HL-60/S4 treated with phorbol 12-myristate 13-acetate at 8.2 ng/mL for 4 days and 3 days (cell line): ENCODE measurements around the gene MAP6D1.

Source experiments
- in situ Hi-C: fragments of 300-500 bp; cut with MboI; formaldehyde crosslinking; loops from 2 replicates; pipeline ENCODE4 v1.15.0; 2022; ENCODE audit warnings: low sequenced_read_pairs

Gene MAP6D1

DNA sequence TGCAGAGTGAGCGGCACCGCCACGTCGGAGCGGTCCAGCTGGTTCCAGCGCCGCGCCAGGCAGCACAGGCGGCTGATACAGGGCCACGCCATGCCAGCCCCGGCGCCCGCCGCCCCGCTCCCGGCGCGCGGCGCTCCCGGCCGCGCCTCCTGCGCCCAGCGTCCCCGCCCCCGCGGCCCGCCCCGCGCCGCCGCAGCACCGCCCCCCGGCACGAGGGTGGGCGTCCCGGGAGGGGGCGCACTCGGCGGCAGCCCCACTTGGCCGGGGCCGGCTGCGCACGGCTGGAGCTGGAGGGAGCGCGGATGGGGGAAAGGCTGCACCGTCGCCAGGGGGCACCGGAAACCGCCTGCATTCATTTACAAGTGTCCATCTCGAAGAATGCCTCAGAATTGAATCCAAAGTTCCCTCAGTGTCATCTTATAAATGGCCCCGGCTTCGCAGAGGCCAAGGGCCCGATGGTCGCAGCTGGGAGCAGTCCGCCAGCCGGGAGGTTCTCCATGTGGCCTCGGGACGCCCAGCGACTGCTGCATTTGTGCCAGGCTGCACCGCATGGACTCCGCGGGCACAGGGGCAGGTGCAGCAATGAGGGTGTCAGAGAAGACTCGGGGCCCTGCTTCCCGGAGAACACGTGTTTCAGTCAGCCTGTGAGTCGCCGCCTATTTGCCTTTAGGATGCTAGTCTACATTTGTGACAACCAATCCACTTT is at the start of gene MAP6D1:
MAP6D1 (minus strand) TSS at position 122 of the 706 bp plus-strand sequence; CDS start at position 92, 30 bp downstream.
- in situ Hi-C loops = no loop called here

DNA sequence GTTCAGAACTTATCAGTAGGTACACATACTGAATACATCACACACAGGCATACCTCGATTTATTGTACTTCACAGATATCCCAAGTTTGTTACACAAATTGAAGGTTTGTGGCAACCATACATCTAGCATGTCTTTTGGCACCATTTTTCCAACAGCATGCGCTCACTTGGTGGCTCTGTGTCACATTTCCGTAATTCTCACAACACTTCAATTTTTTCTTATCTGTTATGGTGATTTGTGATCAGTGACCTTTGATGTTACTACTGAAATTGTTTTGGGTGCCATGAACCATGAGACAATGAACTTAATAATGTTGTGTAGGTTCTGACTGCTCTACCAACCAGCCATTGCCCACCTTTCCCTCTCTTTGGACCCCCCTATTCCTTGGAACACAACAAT is 48.5 kb upstream of the MAP6D1 start:
- in situ Hi-C loops = no loop called here

DNA sequence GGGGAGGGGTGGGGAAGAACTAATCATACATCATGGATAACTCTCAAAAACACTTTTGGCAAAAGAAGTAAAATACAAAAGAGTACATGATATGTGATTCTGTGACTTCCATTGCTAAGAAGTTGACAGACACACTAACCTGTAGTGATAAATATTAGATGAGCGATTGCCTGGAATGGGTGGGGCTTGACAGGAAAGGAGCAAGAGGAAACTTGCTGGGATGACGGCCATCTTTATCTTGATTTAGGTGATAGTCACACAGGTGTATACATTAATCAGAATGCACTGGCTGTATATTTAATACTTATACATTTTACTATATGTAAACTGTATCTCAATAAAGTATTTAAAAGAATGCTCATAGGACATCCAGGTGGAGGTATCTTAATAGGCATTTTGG is 46.2 kb upstream of the MAP6D1 start:
- in situ Hi-C loops = no loop called here

DNA sequence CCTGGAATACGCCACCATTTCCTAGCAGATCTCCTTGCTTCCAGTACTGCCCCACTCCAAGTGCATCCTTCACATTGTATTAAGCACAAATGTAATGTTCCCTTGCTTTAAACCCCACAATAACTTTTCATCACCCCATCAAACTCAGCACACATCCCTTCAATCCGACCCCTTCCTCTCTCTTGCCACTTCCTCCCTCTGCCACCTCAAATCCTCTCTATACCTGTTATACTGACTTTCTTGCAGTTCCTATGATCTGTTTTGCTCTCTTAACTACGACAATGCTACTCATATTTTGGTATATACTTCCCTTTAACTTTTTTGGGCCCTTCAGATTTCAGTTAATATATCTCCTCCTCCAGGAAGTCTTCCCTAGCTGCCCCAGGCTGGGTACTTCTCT is 45.2 kb upstream of the MAP6D1 start:
- in situ Hi-C loops = no loop called here

DNA sequence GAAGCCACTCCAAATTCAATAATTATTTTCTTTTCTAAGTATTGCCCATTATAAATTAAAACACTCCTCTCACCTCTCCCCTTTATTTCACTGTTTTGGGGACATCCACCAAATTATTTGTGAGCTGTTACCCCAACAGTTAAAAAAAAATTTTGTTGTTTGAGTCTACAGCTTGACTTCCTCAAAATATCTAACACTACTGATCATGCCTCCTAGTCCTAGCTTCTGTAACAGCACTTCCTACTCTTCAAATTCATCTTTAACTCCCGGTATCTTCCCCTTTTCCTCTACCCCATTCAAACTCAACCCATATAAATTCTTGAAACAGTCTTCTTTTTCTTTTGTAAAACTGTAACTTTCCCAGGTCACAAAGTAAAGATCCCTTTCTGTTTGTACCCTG is 43.4 kb upstream of the MAP6D1 start:
- in situ Hi-C loops = no loop called here

DNA sequence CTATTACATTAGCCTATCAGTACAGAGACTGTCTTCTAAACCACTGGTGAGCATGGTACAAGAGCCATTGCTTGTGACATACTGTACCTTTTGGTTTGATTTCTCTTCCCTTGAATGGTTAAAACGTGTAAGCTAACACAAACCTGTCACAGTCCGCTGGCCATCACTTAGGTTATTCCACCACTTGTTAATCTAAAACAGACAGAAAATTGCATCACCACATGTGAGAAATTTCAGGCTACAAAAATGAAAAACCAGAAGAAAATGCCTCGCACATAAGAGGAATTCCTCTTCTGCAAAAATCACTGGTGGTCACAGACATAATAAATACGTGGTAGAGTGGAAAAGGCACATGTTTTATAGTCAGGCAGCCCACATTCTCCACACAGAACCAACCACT is 37.2 kb upstream of the MAP6D1 start:
- in situ Hi-C loops = no loop called here

DNA sequence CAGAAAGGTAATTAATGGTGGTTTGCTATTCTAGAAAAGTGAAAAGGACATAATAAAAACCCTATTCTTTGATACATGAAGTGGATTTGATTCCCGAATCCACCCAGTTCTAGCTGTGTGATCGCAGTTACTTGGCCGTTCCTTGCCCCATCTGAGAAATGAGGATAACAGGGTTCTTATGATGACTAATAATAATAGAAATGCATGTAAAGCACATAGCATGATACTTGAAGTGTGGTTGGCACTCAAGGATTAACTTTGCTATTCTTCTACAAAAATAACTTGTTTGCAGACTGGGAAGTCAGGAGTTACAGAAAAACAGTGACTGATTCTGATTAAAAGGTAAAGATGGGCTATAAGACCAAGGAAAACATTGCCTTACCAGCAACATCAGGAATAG is 32.5 kb upstream of the MAP6D1 start:
- in situ Hi-C loops = no loop called here

DNA sequence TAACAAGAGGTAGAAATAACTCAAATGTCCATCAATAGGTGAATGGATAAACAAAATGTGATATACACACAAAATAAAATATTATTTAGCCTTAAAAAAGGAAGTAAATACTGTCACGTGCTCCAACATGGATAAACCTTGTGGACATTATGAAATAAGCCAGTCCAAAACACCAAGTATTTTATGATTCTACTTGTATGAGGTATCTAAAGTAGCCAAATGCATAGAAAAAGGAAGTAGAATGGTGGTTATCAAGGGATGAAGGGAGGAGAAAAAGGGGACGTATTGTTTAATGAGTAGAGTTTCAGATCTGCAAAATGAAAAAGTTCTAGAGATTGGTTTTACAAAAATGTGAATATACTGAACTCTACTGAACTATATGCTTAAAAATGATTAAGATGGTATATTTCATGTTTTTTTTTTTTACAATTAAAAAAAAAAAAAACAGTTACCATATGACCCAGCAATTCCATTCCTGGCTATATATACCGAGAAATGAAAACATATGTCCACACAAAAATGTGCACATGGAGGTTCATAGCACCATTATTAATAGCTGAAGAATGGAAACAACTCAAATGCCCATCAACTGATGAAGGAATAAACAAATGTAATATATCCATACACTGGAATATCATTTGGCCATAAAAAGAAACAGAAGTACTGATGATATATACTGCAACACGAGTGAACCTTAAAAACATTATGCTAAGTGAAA is 29.1 kb upstream of the MAP6D1 start:
- in situ Hi-C loops = no loop called here

DNA sequence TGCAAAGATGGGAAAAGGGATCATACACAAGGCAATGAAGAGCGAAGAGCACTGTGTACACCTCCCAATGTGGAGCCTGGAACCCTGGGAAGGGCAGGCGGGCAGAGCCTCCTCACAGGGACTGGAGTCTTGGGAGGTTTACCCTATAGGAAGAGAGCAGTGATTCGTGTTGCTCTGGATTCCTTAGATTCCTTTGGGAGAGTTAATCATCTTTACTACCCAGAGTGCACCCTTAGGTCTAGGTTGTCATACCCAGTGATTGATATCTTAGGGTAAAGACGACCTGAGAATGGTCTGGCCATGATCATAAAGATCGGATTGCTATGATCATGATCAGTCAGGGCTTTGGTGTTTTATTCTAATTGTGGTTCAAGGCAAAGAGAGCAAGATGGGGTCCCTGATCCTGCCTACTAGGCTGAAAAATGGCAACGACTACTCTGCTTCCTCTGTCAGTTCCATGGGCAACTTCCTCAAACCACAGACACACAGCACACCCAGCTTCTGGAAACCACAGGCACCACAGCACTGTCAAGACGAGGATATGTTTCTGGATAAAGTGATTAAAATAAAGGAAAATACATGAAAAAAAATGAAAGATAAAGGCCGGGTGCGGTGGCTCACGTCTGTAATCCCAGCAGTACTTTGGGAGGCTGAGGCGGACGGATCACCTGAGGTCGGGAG is 20.4 kb upstream of the MAP6D1 start:
- in situ Hi-C loops = no loop called here

DNA sequence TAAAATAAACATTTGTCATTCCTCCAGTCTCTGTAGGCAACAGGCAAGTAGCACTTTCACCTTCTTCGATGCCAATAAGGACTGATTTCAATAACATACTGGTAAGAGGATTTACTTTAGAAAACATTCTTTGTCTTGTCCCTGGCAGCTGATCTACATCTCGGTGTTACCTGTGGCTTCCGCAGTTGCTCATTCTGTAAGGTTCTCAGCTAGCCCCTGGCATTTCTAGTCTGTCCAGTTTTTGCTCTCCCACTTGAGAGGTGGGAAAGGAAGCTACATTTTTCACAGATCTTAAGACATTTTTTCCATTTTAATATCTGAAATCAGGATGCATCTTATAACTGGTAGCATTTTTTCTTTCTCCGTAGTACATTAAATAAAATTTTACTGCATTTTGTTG is 19.7 kb upstream of the MAP6D1 start:
- in situ Hi-C loops = no loop called here

DNA sequence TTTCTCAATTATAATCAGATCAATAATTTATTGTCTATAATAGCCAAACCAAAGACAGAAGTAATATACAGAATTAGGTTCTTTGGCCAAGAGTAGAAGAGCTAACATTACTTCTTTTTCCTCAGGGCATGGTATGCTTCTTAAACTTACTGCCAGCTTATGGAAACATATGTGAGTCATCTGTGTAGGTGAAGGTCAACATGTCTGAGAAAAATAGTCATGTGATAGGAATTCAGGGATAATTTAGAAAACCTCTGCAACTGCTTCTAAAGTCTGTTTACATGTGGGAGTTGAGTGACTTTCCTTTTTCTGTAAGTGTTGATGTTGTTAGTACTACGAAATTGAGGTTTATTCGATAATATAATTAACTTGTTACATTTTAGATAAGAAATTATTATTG is 19.2 kb upstream of the MAP6D1 start:
- in situ Hi-C loops = no loop called here

DNA sequence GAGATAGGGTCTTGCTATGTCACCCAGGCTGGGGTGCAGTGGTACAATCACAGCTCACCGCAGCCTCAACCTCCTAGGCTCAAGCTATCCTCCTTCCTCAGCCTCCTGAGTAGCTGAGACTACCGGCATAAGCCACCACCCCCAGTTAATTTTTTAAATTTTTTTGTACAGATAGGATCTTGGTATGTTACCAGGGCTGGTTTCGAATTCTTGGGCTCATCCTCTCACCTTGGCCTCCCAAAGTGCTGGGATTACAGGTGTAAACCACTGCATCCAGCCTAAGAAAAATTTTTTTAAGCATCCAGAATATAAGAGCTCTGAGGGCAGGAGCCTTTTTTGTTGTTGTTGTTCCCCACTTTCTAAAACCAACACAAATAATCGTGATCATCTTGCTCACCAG is 14.4 kb upstream of the MAP6D1 start:
- in situ Hi-C loops = no loop called here

DNA sequence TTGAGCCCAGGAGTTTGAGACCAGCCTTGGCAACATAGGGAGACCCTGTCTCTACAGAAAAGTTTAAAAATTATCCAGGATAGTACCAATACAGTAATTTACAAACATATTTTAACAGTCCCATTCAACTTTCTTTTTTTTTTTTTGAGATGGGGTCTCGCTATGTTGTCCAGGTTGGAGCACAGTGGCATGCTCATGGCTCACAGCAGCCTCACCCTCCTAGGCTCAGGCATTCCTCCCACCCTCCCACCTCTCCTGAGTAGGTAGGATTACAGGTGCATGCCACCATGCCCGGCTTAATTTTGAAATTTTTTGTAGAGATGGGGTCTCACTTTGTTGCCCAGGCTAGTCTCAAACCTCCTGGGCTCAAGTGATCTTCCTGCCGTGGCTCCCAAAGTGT is 12.5 kb upstream of the MAP6D1 start:
- in situ Hi-C loops = no loop called here

DNA sequence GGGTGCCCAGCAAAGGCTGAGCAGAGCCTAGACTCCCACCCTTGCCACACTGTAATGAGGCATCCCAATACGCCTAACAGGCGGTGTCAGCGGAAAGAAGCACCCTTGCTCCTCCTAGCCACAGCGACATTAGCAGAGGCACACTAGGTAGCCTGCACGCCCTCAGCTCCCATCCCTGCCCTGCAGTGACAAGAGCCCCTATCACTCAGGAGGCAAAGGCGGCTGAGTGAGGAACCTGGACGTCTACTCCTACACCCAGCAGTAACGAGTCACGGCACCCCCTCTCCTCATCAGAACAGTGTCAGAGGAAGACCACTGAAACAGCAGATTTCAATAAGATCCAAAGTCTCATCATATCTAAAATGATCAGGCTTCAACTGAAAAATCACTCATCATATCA is 12.0 kb upstream of the MAP6D1 start:
- in situ Hi-C loops = no loop called here

DNA sequence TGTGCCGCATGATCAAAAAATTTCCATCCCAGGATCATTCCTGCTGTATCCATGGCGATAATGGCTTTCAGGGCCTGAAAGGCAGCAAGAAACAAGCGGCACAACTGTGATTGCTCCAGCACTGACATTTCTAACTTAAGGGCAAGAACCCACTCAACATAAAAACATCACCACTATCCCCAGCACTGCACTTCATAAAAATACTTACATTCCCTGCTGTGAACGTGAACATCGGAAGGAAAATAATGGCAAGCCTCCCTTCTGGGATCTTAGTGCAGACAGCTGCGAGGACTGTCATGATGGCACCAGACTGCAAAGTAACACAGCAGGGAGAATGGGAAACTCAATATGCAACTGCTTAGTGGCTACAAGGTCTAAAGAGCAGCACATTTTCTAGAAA is 8.1 kb upstream of the MAP6D1 start:
- in situ Hi-C loops = no loop called here

DNA sequence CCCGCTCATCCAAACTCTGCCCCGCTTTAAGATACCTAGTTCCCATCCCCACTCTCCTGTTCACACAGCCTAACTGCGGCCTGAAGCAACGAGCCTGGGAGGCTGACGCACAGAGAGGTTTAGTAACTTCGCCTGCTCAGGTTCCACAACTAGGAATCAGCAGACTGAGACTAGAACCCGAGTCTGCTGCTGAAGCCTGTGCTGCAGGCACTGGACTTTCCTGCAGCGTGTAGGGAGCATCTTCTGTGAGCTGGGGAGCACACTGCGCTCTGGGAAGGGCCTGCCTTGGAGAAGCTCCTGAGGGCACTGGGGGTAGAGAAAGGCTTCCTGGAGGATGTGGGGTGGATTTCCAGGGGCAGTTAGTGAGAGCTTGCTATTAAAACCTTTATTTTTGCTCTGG is 4.8 kb upstream of the MAP6D1 start:
- in situ Hi-C loops = no loop called here

DNA sequence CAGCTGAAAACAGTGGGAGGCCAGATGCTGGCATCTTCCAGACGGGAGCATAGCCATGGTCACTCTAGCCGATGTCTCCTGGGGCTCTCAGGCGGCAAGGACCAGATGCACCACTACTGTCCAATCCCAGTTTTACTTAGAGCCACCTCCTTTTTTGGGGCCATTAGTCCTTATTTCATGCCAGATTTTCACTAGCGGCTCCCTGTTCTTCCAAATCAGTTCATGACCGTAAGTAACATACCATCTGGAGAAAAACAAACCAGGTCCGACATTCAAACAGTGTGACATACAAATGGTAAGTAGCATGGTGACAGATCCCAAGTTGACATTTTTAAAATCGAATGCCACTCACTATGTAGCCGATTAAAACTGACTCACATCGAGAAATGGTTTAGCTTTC is 4.1 kb upstream of the MAP6D1 start:
- in situ Hi-C loops = no loop called here

DNA sequence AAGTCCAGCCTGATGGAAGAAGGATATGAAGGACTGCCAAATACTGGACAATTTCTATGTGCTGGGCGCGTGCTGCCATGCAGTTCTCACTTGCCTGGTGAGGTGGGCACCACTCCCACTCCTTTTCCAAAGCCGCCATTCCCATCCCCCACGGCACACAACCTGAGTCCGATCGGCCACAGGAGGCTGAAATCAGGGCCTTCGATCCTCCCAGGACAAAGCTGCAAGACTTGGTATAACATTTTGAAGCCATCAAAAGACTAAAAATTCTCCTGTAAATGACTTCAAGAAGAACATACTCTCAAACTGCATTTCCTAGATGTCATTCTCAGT is 3.1 kb upstream of the MAP6D1 start:
- in situ Hi-C loops = no loop called here

DNA sequence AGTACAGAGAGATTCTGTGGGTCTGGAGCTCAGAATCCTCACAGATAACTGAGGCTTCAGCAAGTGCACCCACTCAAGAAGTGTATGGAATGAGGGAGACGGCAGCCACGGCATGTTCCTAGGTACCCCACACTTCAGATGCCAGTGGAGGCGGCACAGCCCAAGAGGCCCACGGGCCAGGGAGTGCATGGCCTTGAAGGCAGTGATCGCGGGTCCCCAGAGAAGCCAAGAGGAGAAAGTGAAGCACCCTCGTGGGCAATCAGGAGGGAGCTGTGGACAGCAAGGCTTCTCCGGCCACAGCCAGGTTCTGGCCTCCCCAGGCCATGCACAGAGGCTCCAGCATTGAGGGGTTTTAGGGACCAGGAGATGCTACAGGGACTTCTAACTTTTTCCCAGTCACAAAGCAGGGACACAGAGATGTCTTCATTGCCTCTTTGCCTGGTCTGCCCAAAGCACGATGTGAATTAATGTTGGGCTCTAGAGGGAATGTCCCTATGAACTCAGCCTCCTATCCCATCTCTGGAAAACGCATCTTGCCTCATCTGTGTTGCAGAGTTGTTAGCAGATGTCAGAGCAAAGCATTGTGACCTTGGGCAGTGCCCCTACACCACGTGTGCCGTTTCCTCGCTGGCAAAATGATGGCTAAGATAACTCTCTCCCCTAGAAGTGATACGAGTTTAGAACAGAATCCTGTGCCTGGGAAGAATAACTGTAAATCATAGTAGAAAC is 2.6 kb upstream of the MAP6D1 start:
- in situ Hi-C loops = no loop called here

DNA sequence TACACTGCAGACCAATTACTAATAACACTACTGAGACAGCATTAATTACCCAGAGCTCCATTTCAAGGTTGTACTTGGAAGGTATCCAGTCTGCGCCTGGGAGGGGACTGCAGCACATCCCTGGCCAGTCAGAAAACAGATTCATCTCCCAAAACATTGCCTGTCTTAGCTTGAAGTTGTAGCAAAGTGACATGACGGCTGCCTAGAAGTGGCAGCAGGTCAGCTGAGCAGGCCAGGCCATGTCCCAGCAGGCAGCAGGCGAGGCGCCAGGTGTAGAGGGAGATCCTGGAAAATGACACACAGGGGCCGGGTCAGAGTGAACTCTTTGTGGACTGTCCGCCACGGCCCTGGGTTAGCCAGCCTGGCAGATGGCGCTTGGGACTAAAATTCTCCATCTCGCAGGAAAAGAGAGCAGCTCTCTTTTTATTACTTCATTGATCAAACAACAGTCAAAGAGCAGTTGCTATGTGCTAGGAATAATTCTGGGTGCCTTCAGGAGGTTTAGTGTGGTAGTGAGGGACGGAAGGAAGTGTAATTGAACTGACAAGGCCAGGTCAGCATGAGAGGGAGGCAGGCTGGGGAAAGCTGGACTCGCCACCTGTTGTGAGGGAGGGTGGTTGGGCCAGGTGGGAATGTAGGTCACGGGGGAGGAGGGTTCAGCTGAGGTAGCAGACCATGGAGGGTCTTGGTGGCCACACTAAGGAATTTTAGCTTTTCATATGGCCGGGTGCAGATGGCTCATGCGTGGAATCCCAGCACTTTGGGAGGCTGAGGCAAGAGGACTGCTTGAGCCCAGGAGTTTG is 1.3 kb upstream of the MAP6D1 start:
- in situ Hi-C loops = no loop called here
